ENCODE data around the gene B3GNT7. TPM values are rescaled to one million over a fixed set of nuclear protein-coding genes. Genes with fewer than 3 reads are reported as not detected.
A peak's percentile ranks its signal among the peaks of the same experiment; 100 is the strongest.

B3GNT7 gene
- total RNA-seq, 1 donor from 2014 or later = 0.52 TPM

GRCh38 chr2:231393149-231394131 is 2.1 kb upstream of the B3GNT7 start:
- H3K27ac ChIP-seq (ENCODE audit: low read depth, low read length) = no peak overlapping the region

GRCh38 chr2:231394211-231395141 is 1.0 kb upstream of the B3GNT7 start:
- Histone ChIP-seq H3K27me3 (ENCODE audit: control insufficient read depth in 3 of 3, insufficient read depth in 3 of 3, low read length in 3 of 3) (peaks cover 16 to 22% (median 20%) of the 10 kb centered on the region in 3 donors), H3K27ac (ENCODE audit: low read depth, low read length) (no peak overlapping the region), H3K4me3 (ENCODE audit: low read length in 3 of 3) (no peak overlapping the region), H3K9me3 (ENCODE audit: control insufficient read depth in 3 of 3, low read length in 3 of 3) (no peaks in the 10 kb centered on the region), H3K9ac (ENCODE audit: low read depth in 1 of 3, low read length in 3 of 3) (peak overlapping the region in 1 of 3 donors; percentile 40), H3K4me1 (ENCODE audit: control insufficient read depth in 3 of 3, insufficient read depth in 3 of 3, low read length in 3 of 3) (peaks cover 0 to 22% (median 21%) of the 10 kb centered on the region in 3 donors), H3K36me3 (ENCODE audit: control insufficient read depth in 3 of 3, insufficient read depth in 3 of 3, low read length in 3 of 3) (no peaks in the 10 kb centered on the region)

More at GRCh38 chr2:231393149-231394131, 2.1 kb upstream of the B3GNT7 start:
- no peaks in the 10 kb centered on the region for H3K36me3 ChIP-seq (ENCODE audit: control insufficient read depth in 3 of 3, insufficient read depth in 3 of 3, low read length in 3 of 3)
- peaks cover 0 to 24% (median 22%) of the 10 kb centered on the region in 3 donors for H3K4me1 ChIP-seq (ENCODE audit: control insufficient read depth in 3 of 3, insufficient read depth in 3 of 3, low read length in 3 of 3)
- H3K27me3 ChIP-seq (ENCODE audit: control insufficient read depth in 3 of 3, insufficient read depth in 3 of 3, low read length in 3 of 3) = peaks cover 16 to 22% (median 20%) of the 10 kb centered on the region in 3 donors
- H3K9me3 ChIP-seq (ENCODE audit: control insufficient read depth in 3 of 3, low read length in 3 of 3) = no peaks in the 10 kb centered on the region
- no peak overlapping the region for H3K4me3 ChIP-seq (ENCODE audit: low read length in 3 of 3)
- H3K9ac ChIP-seq (ENCODE audit: low read depth in 1 of 3, low read length in 3 of 3) = peak overlapping the region in 1 of 3 donors; percentile 40

GRCh38 chr2:231396058-231396821 is 730 bp downstream of the B3GNT7 start:
- H3K9me3 ChIP-seq (ENCODE audit: control insufficient read depth in 3 of 3, low read length in 3 of 3) = no peaks in the 10 kb centered on the region
- peaks cover 16 to 22% (median 20%) of the 10 kb centered on the region in 3 donors for H3K27me3 ChIP-seq (ENCODE audit: control insufficient read depth in 3 of 3, insufficient read depth in 3 of 3, low read length in 3 of 3)
- no peak overlapping the region for H3K4me3 ChIP-seq (ENCODE audit: low read length in 3 of 3)
- H3K4me1 ChIP-seq (ENCODE audit: control insufficient read depth in 3 of 3, insufficient read depth in 3 of 3, low read length in 3 of 3) = peaks cover 7 to 31% (median 29%) of the 10 kb centered on the region in 3 donors
- no peak overlapping the region for H3K27ac ChIP-seq (ENCODE audit: low read depth, low read length)
- H3K36me3 ChIP-seq (ENCODE audit: control insufficient read depth in 3 of 3, insufficient read depth in 3 of 3, low read length in 3 of 3) = no peaks in the 10 kb centered on the region
- no peak overlapping the region for H3K9ac ChIP-seq (ENCODE audit: low read depth in 1 of 3, low read length in 3 of 3)

GRCh38 chr2:231397011-231397927 is 1.8 kb downstream of the B3GNT7 start:
- Histone ChIP-seq H3K27ac (ENCODE audit: low read depth, low read length) (no peak overlapping the region), H3K4me1 (ENCODE audit: control insufficient read depth in 3 of 3, insufficient read depth in 3 of 3, low read length in 3 of 3) (peaks cover 7 to 27% (median 27%) of the 10 kb centered on the region in 3 donors), H3K27me3 (ENCODE audit: control insufficient read depth in 3 of 3, insufficient read depth in 3 of 3, low read length in 3 of 3) (peaks cover 16 to 22% (median 20%) of the 10 kb centered on the region in 3 donors), H3K36me3 (ENCODE audit: control insufficient read depth in 3 of 3, insufficient read depth in 3 of 3, low read length in 3 of 3) (no peaks in the 10 kb centered on the region), H3K4me3 (ENCODE audit: low read length in 3 of 3) (no peak overlapping the region), H3K9me3 (ENCODE audit: control insufficient read depth in 3 of 3, low read length in 3 of 3) (no peaks in the 10 kb centered on the region), H3K9ac (ENCODE audit: low read depth in 1 of 3, low read length in 3 of 3) (no peak overlapping the region)

- no peaks in the 10 kb centered on the region for H3K36me3 ChIP-seq (ENCODE audit: control insufficient read depth in 3 of 3, insufficient read depth in 3 of 3, low read length in 3 of 3)
- H3K4me3 ChIP-seq (ENCODE audit: low read length in 3 of 3) = no peak overlapping the region
- H3K4me1 ChIP-seq (ENCODE audit: control insufficient read depth in 3 of 3, insufficient read depth in 3 of 3, low read length in 3 of 3) = peaks cover 7 to 20% (median 20%) of the 10 kb centered on the region in 3 donors
- H3K9me3 ChIP-seq (ENCODE audit: control insufficient read depth in 3 of 3, low read length in 3 of 3) = no peaks in the 10 kb centered on the region
- H3K9ac ChIP-seq (ENCODE audit: low read depth in 1 of 3, low read length in 3 of 3) = no peak overlapping the region
- peaks cover 16 to 22% (median 17%) of the 10 kb centered on the region in 3 donors for H3K27me3 ChIP-seq (ENCODE audit: control insufficient read depth in 3 of 3, insufficient read depth in 3 of 3, low read length in 3 of 3)
- no peak overlapping the region for H3K27ac ChIP-seq (ENCODE audit: low read depth, low read length)
These were observed 2.4 kb downstream of the B3GNT7 start for GRCh38 chr2:231397928-231398294.

GRCh38 chr2:231398585-231398984 is 3.1 kb downstream of the B3GNT7 start:
- no peaks in the 10 kb centered on the region for H3K9me3 ChIP-seq (ENCODE audit: control insufficient read depth in 3 of 3, low read length in 3 of 3)
- no peak overlapping the region for H3K27ac ChIP-seq (ENCODE audit: low read depth, low read length)

GRCh38 chr2:231399046-231399852 is 3.7 kb downstream of the B3GNT7 start:
- Histone ChIP-seq H3K9me3 (ENCODE audit: control insufficient read depth in 3 of 3, low read length in 3 of 3) (no peaks in the 10 kb centered on the region), H3K27ac (ENCODE audit: low read depth, low read length) (no peak overlapping the region), H3K27me3 (ENCODE audit: control insufficient read depth in 3 of 3, insufficient read depth in 3 of 3, low read length in 3 of 3) (peaks cover 10 to 15% (median 12%) of the 10 kb centered on the region in 3 donors), H3K4me3 (ENCODE audit: low read length in 3 of 3) (no peak overlapping the region), H3K4me1 (ENCODE audit: control insufficient read depth in 3 of 3, insufficient read depth in 3 of 3, low read length in 3 of 3) (peaks cover 7 to 9% (median 8%) of the 10 kb centered on the region in 3 donors), H3K36me3 (ENCODE audit: control insufficient read depth in 3 of 3, insufficient read depth in 3 of 3, low read length in 3 of 3) (no peaks in the 10 kb centered on the region), H3K9ac (ENCODE audit: low read depth in 1 of 3, low read length in 3 of 3) (no peak overlapping the region)

More at GRCh38 chr2:231398585-231398984, 3.1 kb downstream of the B3GNT7 start:
- peaks cover 15 to 22% (median 17%) of the 10 kb centered on the region in 3 donors for H3K27me3 ChIP-seq (ENCODE audit: control insufficient read depth in 3 of 3, insufficient read depth in 3 of 3, low read length in 3 of 3)
- no peak overlapping the region for H3K4me3 ChIP-seq (ENCODE audit: low read length in 3 of 3)
- H3K36me3 ChIP-seq (ENCODE audit: control insufficient read depth in 3 of 3, insufficient read depth in 3 of 3, low read length in 3 of 3) = no peaks in the 10 kb centered on the region
- no peak overlapping the region for H3K9ac ChIP-seq (ENCODE audit: low read depth in 1 of 3, low read length in 3 of 3)
- H3K4me1 ChIP-seq (ENCODE audit: control insufficient read depth in 3 of 3, insufficient read depth in 3 of 3, low read length in 3 of 3) = peaks cover 7 to 14% (median 14%) of the 10 kb centered on the region in 3 donors
